IMR-90 (cell line): ENCODE results near the gene ARMC8. TPM values are rescaled to one million over a fixed set of nuclear protein-coding genes. Genes with fewer than 3 reads are reported as not detected.

Source experiments
- ATAC-seq: fragments of 200-7000 bp; cut with Tn5 transposase; 2 replicates; pipeline ENCODE4 v1.9.1; 2020; ENCODE audit warnings: low read depth, mild to moderate bottlenecking, moderate library complexity
- BruUV-seq: library from RNA; stranded (reverse); fragments of 400-500 nt; replicated peaks from 2 replicates; lab custom pipeline; 2021; lab: Mats Ljungman, UMichigan
- CTCF ChIA-PET: fragments of 300-600 bp; formaldehyde crosslinking; extraction: SDS; loops from one replicate; lab custom pipeline; 2021; ENCODE audit warnings: antibody characterized with exemption; lab: Yijun Ruan, JAX
- POLR2A ChIA-PET: fragments of 300-600 bp; sonication (Branson Sonifier 250); formaldehyde crosslinking; loops from one replicate; lab custom pipeline; 2022; ENCODE audit warnings: antibody characterized with exemption; ENCODE audit not compliant: unreplicated experiment; lab: Charles Lee
- DNase-seq: peaks from one replicate; pipeline ENCODE4 v3.0.0; 2013
- H2AFZ ChIP-seq: replicated peaks from 2 replicates; pipeline ENCODE3; 2013; ENCODE audit warnings: low read length, mild to moderate bottlenecking; ENCODE audit not compliant: poor library complexity
- H2AK5ac ChIP-seq: 2 replicates; pipeline ENCODE4 v1.6.1; 2013; ENCODE audit warnings: low read depth, low read length, inconsistent platforms
- H2AK9ac ChIP-seq: replicated peaks from 2 replicates; pipeline ENCODE3; 2013; ENCODE audit warnings: mild to moderate bottlenecking, low read depth, low read length, moderate library complexity; ENCODE audit not compliant: poor library complexity
- H2BK120ac ChIP-seq: 2 replicates; pipeline ENCODE4 v1.6.1; 2013; ENCODE audit warnings: low read depth, low read length, inconsistent platforms
- H2BK15ac ChIP-seq: 3 replicates; pipeline ENCODE4 v1.6.1; 2013; ENCODE audit warnings: low read depth, low read length, inconsistent platforms
- H2BK20ac ChIP-seq: 2 replicates; pipeline ENCODE4 v1.6.1; 2013; ENCODE audit warnings: low read depth, mild to moderate bottlenecking, inconsistent platforms, low read length, moderate library complexity
- H2BK5ac ChIP-seq: 2 replicates; pipeline ENCODE4 v1.6.1; 2013; ENCODE audit warnings: mild to moderate bottlenecking, low read depth, low read length, inconsistent platforms; ENCODE audit not compliant: poor library complexity, severe bottlenecking
- H3K14ac ChIP-seq: replicated peaks from 2 replicates; pipeline ENCODE4 v1.6.1; 2013; ENCODE audit warnings: low read depth, low read length, inconsistent platforms
- H3K18ac ChIP-seq: 2 replicates; pipeline ENCODE4 v1.6.1; 2013; ENCODE audit warnings: low read depth, low read length, control low read depth
- H3K23ac ChIP-seq: 2 replicates; pipeline ENCODE4 v1.6.1; 2013; ENCODE audit warnings: low read depth, low read length, inconsistent platforms
- H3K27ac ChIP-seq: 2 replicates; pipeline ENCODE4 v1.5.1; 2013; ENCODE audit warnings: mild to moderate bottlenecking, control low read depth, low read length; ENCODE audit not compliant: insufficient read depth
- H3K27me3 ChIP-seq: 2 replicates; pipeline ENCODE4 v1.6.1; 2013; ENCODE audit warnings: low read length; ENCODE audit not compliant: control insufficient read depth, insufficient read depth
- H3K36me3 ChIP-seq: 2 replicates; pipeline ENCODE4 v1.6.1; 2013; ENCODE audit warnings: low read length, mixed read lengths; ENCODE audit not compliant: control insufficient read depth, insufficient read depth
- H3K4ac ChIP-seq: 2 replicates; pipeline ENCODE4 v1.6.1; 2013; ENCODE audit warnings: low read depth, low read length, inconsistent platforms
- H3K4me1 ChIP-seq: 2 replicates; pipeline ENCODE4 v1.6.1; 2013; ENCODE audit warnings: low read length, mixed read lengths; ENCODE audit not compliant: control insufficient read depth, insufficient read depth
- H3K4me2 ChIP-seq: 2 replicates; pipeline ENCODE4 v1.6.1; 2013; ENCODE audit warnings: low read depth, mild to moderate bottlenecking, control low read depth, low read length, moderate library complexity
- H3K4me3 ChIP-seq: 2 replicates; pipeline ENCODE4 v1.5.1; 2013; ENCODE audit warnings: low read depth, mild to moderate bottlenecking, control low read depth, low read length, moderate library complexity; ENCODE audit not compliant: insufficient read depth
- H3K56ac ChIP-seq: 2 replicates; pipeline ENCODE4 v1.6.1; 2013; ENCODE audit warnings: low read length, inconsistent platforms; ENCODE audit not compliant: insufficient read depth; ENCODE audit errors: extremely low read depth
- H3K79me1 ChIP-seq, 2 experiments: 2 replicates each; pipeline ENCODE4 v1.6.1; 2013; ENCODE audit warnings: low read length in 2 of 2, inconsistent platforms in 1 of 2, low read depth in 1 of 2
- H3K9ac ChIP-seq: 2 replicates; pipeline ENCODE4 v1.6.1; 2013; ENCODE audit warnings: low read depth, low read length, control low read depth
- H3K9me1 ChIP-seq: 2 replicates; pipeline ENCODE4 v1.6.1; 2013; ENCODE audit warnings: low read length, inconsistent platforms; ENCODE audit not compliant: insufficient read depth
- H3K9me3 ChIP-seq: 2 replicates; pipeline ENCODE4 v1.6.1; 2013; ENCODE audit warnings: low read length; ENCODE audit not compliant: control insufficient read depth, insufficient read depth
- H4K20me1 ChIP-seq: 2 replicates; pipeline ENCODE4 v1.6.1; 2013; ENCODE audit warnings: low read length, inconsistent platforms; ENCODE audit not compliant: insufficient read depth
- H4K5ac ChIP-seq: 2 replicates; pipeline ENCODE4 v1.6.1; 2013; ENCODE audit warnings: mild to moderate bottlenecking, low read depth, low read length, control low read depth
- H4K8ac ChIP-seq, 2 experiments: 2 replicates each; pipeline ENCODE4 v1.6.1; 2013; ENCODE audit warnings: low read depth in 2 of 2, low read length in 2 of 2, control low read depth in 1 of 2, inconsistent platforms in 1 of 2
- H4K91ac ChIP-seq: 2 replicates; pipeline ENCODE4 v1.6.1; 2013; ENCODE audit warnings: low read depth, low read length, inconsistent platforms; ENCODE audit not compliant: insufficient read depth
- MAFK ChIP-seq: IDR thresholded peaks from 2 replicates; pipeline ENCODE4 v1.6.1; 2012; ENCODE audit warnings: low read depth, low read length, improper control_type of control experiment
- MAZ ChIP-seq: IDR thresholded peaks from 2 replicates; pipeline ENCODE4 v1.6.1; 2012; ENCODE audit warnings: low read depth, mild to moderate bottlenecking, low read length, improper control_type of control experiment, moderate library complexity, borderline replicate concordance
- POLR2A ChIP-seq: IDR thresholded peaks from 2 replicates; pipeline ENCODE4 v1.6.1; 2012; ENCODE audit warnings: mild to moderate bottlenecking, low read depth, low read length
- RCOR1 ChIP-seq: IDR thresholded peaks from 2 replicates; pipeline ENCODE4 v1.6.1; 2012; ENCODE audit warnings: mild to moderate bottlenecking, low read length, improper control_type of control experiment; ENCODE audit not compliant: insufficient replicate concordance
- SMC3 ChIP-seq: fragments of 150-350 bp; IDR thresholded peaks from 2 replicates; pipeline ENCODE4 v1.6.1; 2016; ENCODE audit warnings: low read depth, mild to moderate bottlenecking, antibody characterized with exemption, low read length, moderate library complexity
- WGBS, 2 experiments: methylation state at CpG; one replicate each; pipeline versions ENCODE4 v1.1.5 to v1.1.7; 2013; ENCODE audit warnings: missing lambda C conversion rate in 2 of 2; ENCODE audit not compliant: insufficient read length in 1 of 2; ENCODE audit errors: extremely low coverage in 2 of 2; 5-methylcytosine and 5-hydroxymethylcytosine counted together
- dilution Hi-C: fragments of 300-500 bp; cut with HindIII; formaldehyde crosslinking; loops from one replicate; pipeline ENCODE4 v1.14.3; 2018; ENCODE audit warnings: low sequenced_read_pairs; ENCODE audit not compliant: unreplicated experiment
- in situ Hi-C: fragments of 300-500 bp; cut with MboI; formaldehyde crosslinking; loops from 3 replicates; pipeline ENCODE4 v1.14.3; 2019; ENCODE audit warnings: low sequenced_read_pairs, inconsistent platforms, mixed read lengths
- intact Hi-C: fragments of 100-400 bp; cut with micrococcal nuclease; formaldehyde crosslinking; loops from 2 replicates; pipeline ENCODE4 v1.10.0; 2022
- polyA plus RNA-seq, 3 experiments: library from polyadenylated mRNA; depleted of rRNA; stranded (reverse); fragments of >200 nt; gene quantifications; 2 replicates each; pipeline ENCODE4 v1.2.3, GENCODE V29; 2012; ENCODE audit warnings: low replicate concordance in 1 of 3
- total RNA-seq: library from RNA; depleted of rRNA; stranded (reverse); fragments of >200 nt; gene quantifications from 2 replicates; pipeline ENCODE4 v1.2.3, GENCODE V29; 2012
- TF ChIP-seq, protein P1 (sequence below): fragments of 150-350 bp; IDR thresholded peaks from 2 replicates; pipeline ENCODE4 v1.6.1; 2016; ENCODE audit warnings: low read depth, mild to moderate bottlenecking, low read length, moderate library complexity, borderline replicate concordance
- TF ChIP-seq, protein P2 (sequence below): conservative IDR thresholded peaks from 2 replicates; pipeline ENCODE4 v1.5.1; 2012; ENCODE audit warnings: mild to moderate bottlenecking, low read depth, low read length, improper control_type of control experiment

ARMC8 gene
- total and polyA plus RNA-seq, 2 of the 4 experiments (the other 2 are of a cell fraction) = 39.1 to 75.1 TPM

DNA sequence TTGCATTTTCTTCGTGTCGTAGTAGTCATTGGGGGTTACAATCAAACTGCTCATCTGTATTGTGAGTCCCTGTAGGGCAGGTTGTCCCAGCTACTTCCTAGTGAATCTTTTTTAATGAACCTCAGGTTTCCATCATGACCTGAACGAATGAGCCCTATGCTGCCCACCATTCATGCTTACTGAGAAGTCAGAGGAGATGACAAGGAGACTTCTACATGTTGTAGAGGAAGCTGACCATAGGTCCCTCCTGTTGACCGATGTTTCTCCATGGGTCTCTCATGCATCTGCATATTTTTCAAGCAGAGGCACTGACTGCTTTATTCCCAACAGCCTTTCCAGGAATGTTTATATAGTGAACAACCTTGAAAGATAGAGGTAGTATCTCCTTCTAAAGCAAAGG is 147.5 kb downstream of the ARMC8 start:
- no peak overlapping the region for H3K27ac ChIP-seq
- no peak overlapping the region for H4K5ac ChIP-seq
- no peak overlapping the region for H3K18ac ChIP-seq
- no peaks in the 10 kb centered on the region for H3K4me1 ChIP-seq
- in situ Hi-C loops = loop anchor here (5.0 kb wide), 1 partner anchor 88 kb away; no protein-coding TSS in a partner anchor
- H3K4ac ChIP-seq = no peak overlapping the region
- peaks cover 25% of the 10 kb centered on the region for H3K27me3 ChIP-seq
- no peaks in the 10 kb centered on the region for H3K36me3 ChIP-seq
- H4K20me1 ChIP-seq = no peaks in the 10 kb centered on the region
- intact Hi-C loops = loop anchor here (5.0 kb wide), 1 partner anchor 588 kb away; no protein-coding TSS in a partner anchor
- H3K9ac ChIP-seq = no peak overlapping the region
- BruUV-seq = no TSS peak
- no peak overlapping the region for H3K4me2 ChIP-seq
- POLR2A ChIA-PET = no interaction called here
- TF ChIP-seq POLR2A (no peak), MAFK (no peak), RCOR1 (no peak), SMC3 (no peak), MAZ (no peak)
- TF ChIP-seq, protein P1, sequence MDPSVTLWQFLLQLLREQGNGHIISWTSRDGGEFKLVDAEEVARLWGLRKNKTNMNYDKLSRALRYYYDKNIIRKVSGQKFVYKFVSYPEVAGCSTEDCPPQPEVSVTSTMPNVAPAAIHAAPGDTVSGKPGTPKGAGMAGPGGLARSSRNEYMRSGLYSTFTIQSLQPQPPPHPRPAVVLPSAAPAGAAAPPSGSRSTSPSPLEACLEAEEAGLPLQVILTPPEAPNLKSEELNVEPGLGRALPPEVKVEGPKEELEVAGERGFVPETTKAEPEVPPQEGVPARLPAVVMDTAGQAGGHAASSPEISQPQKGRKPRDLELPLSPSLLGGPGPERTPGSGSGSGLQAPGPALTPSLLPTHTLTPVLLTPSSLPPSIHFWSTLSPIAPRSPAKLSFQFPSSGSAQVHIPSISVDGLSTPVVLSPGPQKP = no peak
- TF ChIP-seq, protein P2, sequence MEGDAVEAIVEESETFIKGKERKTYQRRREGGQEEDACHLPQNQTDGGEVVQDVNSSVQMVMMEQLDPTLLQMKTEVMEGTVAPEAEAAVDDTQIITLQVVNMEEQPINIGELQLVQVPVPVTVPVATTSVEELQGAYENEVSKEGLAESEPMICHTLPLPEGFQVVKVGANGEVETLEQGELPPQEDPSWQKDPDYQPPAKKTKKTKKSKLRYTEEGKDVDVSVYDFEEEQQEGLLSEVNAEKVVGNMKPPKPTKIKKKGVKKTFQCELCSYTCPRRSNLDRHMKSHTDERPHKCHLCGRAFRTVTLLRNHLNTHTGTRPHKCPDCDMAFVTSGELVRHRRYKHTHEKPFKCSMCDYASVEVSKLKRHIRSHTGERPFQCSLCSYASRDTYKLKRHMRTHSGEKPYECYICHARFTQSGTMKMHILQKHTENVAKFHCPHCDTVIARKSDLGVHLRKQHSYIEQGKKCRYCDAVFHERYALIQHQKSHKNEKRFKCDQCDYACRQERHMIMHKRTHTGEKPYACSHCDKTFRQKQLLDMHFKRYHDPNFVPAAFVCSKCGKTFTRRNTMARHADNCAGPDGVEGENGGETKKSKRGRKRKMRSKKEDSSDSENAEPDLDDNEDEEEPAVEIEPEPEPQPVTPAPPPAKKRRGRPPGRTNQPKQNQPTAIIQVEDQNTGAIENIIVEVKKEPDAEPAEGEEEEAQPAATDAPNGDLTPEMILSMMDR = no peak
- ATAC-seq (no peak), DNase-seq (no peak)
- no peak overlapping the region for H4K91ac ChIP-seq
- no peak overlapping the region for H2AK5ac ChIP-seq
- no peak overlapping the region for H2BK20ac ChIP-seq
- dilution Hi-C loops = no loop called here
- H2BK120ac ChIP-seq = no peak overlapping the region
- no peak overlapping the region for H3K23ac ChIP-seq
- no peaks in the 10 kb centered on the region for H3K79me1 ChIP-seq
- CTCF ChIA-PET = interaction anchor here (0.9 kb wide), 1 partner anchor 15 kb away, joined by 3 read pairs; no protein-coding TSS in a partner anchor
- H3K14ac ChIP-seq = no peak overlapping the region
- H3K9me3 ChIP-seq = no peaks in the 10 kb centered on the region
- no peaks in the 10 kb centered on the region for H3K9me1 ChIP-seq
- no peak overlapping the region for H3K4me3 ChIP-seq
- 92% methylated on average over 2 of the region's 4 CpGs; no CpG with 5 or more reads in 1 of the 2 experiments for WGBS, 2 experiments
- H2AFZ ChIP-seq = no peak overlapping the region
- no peak overlapping the region for H2BK5ac ChIP-seq
- no peak overlapping the region for H2AK9ac ChIP-seq
- H3K56ac ChIP-seq = no peak overlapping the region
- H2BK15ac ChIP-seq = no peak overlapping the region
- no peak overlapping the region for H4K8ac ChIP-seq
